Prostate gland (tissue), 2 donors: Measurements from ENCODE around the gene PMFBP1.

Source experiments
- POLR2A ChIP-seq: fragments of 450-650 bp; IDR thresholded peaks from one replicate; pipeline ENCODE4 v1.6.1; 2016; ENCODE audit warnings: antibody characterized with exemption, mild to moderate bottlenecking
- POLR2AphosphoS5 ChIP-seq: sonication (generic); formaldehyde crosslinking; IDR thresholded peaks from one replicate; pipeline ENCODE4 v1.6.1; 2017; ENCODE audit warnings: antibody characterized with exemption
- TF ChIP-seq, protein P1 (sequence below), 4 experiments: fragments of 200-600 bp in 2 of 4; fragments of 450-650 bp in 2 of 4; sonication (generic) in 2 of 4; IDR thresholded peaks; 1 replicate in 3 of 4; 2 replicates in 1 of 4; pipeline ENCODE4 v1.5.1; 2016 to 2019; ENCODE audit warnings: antibody characterized with exemption in 4 of 4, mild to moderate bottlenecking in 2 of 4, moderate library complexity in 2 of 4

- TF ChIP-seq, protein P1, sequence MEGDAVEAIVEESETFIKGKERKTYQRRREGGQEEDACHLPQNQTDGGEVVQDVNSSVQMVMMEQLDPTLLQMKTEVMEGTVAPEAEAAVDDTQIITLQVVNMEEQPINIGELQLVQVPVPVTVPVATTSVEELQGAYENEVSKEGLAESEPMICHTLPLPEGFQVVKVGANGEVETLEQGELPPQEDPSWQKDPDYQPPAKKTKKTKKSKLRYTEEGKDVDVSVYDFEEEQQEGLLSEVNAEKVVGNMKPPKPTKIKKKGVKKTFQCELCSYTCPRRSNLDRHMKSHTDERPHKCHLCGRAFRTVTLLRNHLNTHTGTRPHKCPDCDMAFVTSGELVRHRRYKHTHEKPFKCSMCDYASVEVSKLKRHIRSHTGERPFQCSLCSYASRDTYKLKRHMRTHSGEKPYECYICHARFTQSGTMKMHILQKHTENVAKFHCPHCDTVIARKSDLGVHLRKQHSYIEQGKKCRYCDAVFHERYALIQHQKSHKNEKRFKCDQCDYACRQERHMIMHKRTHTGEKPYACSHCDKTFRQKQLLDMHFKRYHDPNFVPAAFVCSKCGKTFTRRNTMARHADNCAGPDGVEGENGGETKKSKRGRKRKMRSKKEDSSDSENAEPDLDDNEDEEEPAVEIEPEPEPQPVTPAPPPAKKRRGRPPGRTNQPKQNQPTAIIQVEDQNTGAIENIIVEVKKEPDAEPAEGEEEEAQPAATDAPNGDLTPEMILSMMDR (IDR thresholded peaks at IDR 0.05) = no peak
- TF ChIP-seq POLR2AphosphoS5 (no peak), POLR2A (no peak)
Measured at GRCh38 chr16:72220875-72221629, 49.1 kb upstream of the PMFBP1 start.
